Nephron (organoid): ENCODE data around the gene BBS1.

Source experiments
- H3K27ac Mint-ChIP-seq, 3 experiments: 2 replicates each; pipeline ENCODE4 v1.8.0; 2020; ENCODE audit warnings: mixed read lengths in 3 of 3, mild to moderate bottlenecking in 2 of 3, moderate library complexity in 1 of 3
- H3K27me3 Mint-ChIP-seq: 2 replicates; pipeline ENCODE4 v1.8.0; 2021; ENCODE audit warnings: low read depth, mild to moderate bottlenecking, moderate library complexity, mixed read lengths
- H3K36me3 Mint-ChIP-seq: 2 replicates; pipeline ENCODE4 v1.8.0; 2020; ENCODE audit warnings: low read depth, mixed read lengths
- H3K4me1 Mint-ChIP-seq: 2 replicates; pipeline ENCODE4 v1.8.0; 2020; ENCODE audit warnings: mixed read lengths
- H3K4me3 Mint-ChIP-seq, 3 experiments: 2 replicates each; pipeline ENCODE4 v1.8.0; 2020; ENCODE audit warnings: mild to moderate bottlenecking in 3 of 3, mixed read lengths in 3 of 3, moderate library complexity in 2 of 3
- H3K9me3 Mint-ChIP-seq: 2 replicates; pipeline ENCODE4 v1.8.0; 2020; ENCODE audit warnings: mixed read lengths
- TF ChIP-seq, protein P1 (sequence below), 3 experiments: fragments of 200-600 bp; sonication (generic); IDR thresholded peaks; one replicate each; pipeline ENCODE4 v1.5.0; 2021; ENCODE audit warnings: antibody characterized with exemption in 3 of 3; ENCODE audit not compliant: unreplicated experiment in 3 of 3

Gene BBS1

GRCh38 chr11:66470015-66470414, 40.4 kb upstream of the BBS1 start:
- Mint-ChIP-seq H3K9me3 (no peaks in the 10 kb centered on the region), H3K36me3 (peaks cover 5% of the 10 kb centered on the region), H3K4me1 (peaks cover 14% of the 10 kb centered on the region), H3K27ac (peak overlapping the region in 2 of 3 experiments; percentile 11 to 37), H3K27me3 (peaks cover 4% of the 10 kb centered on the region), H3K4me3 (peak overlapping the region; percentile 43 to 75 (median 45))
- TF ChIP-seq, protein P1, sequence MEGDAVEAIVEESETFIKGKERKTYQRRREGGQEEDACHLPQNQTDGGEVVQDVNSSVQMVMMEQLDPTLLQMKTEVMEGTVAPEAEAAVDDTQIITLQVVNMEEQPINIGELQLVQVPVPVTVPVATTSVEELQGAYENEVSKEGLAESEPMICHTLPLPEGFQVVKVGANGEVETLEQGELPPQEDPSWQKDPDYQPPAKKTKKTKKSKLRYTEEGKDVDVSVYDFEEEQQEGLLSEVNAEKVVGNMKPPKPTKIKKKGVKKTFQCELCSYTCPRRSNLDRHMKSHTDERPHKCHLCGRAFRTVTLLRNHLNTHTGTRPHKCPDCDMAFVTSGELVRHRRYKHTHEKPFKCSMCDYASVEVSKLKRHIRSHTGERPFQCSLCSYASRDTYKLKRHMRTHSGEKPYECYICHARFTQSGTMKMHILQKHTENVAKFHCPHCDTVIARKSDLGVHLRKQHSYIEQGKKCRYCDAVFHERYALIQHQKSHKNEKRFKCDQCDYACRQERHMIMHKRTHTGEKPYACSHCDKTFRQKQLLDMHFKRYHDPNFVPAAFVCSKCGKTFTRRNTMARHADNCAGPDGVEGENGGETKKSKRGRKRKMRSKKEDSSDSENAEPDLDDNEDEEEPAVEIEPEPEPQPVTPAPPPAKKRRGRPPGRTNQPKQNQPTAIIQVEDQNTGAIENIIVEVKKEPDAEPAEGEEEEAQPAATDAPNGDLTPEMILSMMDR (IDR thresholded peaks at IDR 0.05; ENCODE audit: unreplicated experiment in 3 of 3), result no peak

DNA sequence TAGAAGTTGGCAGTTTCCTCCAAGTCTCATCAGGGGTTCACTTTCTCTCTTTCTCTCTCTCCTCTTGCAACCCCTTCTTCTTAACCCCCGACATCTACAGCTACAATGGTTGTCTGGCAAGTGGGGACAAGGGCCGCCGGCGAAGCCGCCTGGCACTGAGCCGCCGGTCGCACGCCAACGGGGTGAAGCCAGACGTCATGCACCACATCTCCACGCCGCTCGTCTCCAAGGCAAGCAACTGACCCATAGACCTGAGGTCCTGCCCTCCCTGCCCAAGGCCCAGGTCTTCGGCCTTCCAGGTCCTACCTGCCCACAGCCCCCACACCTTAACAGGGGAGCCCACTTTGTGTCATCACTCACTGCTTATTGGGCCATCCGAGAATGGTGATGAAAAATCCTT, 39.3 kb upstream of the BBS1 start:
- TF ChIP-seq, protein P1 (IDR thresholded peaks at IDR 0.05; ENCODE audit: unreplicated experiment in 3 of 3), result no peak
- no peak overlapping the region for H3K27ac Mint-ChIP-seq
- H3K27me3 Mint-ChIP-seq, result peaks cover 4% of the 10 kb centered on the region
- peaks cover 5% of the 10 kb centered on the region for H3K36me3 Mint-ChIP-seq
- no peaks in the 10 kb centered on the region for H3K9me3 Mint-ChIP-seq
- H3K4me1 Mint-ChIP-seq, result peaks cover 3% of the 10 kb centered on the region
- H3K4me3 Mint-ChIP-seq, result peak overlapping the region in 2 of 3 experiments; percentile 42 to 62

DNA sequence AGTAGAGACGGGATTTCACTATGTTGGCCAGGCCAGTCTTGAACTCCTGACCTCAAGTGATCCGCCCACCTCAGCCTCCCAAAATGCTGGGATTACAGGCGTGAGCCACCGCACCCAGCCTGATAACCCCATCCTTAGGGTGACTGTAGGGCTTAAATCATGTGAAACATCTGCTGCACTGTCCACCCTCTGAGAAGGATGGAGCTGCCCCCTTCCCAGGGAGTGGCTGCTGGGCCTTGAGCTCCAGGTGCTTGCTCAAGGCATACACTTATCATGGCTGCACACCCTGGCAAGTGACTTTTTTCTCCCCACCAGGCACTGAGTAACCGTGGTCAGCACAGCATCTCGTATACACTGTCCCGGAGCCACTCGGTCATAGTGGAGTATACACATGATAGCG, 38.4 kb upstream of the BBS1 start:
- Mint-ChIP-seq H3K9me3 (no peaks in the 10 kb centered on the region), H3K27ac (no peak overlapping the region), H3K27me3 (peaks cover 4% of the 10 kb centered on the region), H3K4me3 (no peak overlapping the region), H3K36me3 (peaks cover 5% of the 10 kb centered on the region), H3K4me1 (peaks cover 7% of the 10 kb centered on the region)
- TF ChIP-seq, protein P1 (IDR thresholded peaks at IDR 0.05; ENCODE audit: unreplicated experiment in 3 of 3), result no peak

DNA sequence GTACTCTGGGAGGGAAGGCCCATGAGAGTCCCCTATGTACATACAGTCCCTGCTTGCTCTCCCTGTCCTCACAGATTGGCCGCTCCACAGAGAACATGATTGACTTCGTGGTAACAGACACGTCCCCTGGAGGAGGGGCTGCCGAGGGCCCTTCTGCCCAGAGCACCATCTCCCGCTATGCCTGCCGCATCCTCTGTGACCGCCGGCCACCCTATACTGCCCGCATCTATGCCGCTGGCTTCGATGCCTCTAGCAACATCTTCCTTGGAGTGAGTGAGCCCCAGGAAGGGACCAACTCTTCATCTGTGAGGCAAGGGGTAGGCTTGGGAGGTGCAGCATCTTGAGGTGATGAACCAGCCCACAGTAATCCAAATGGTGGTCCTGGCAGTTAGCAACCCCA, 37.3 kb upstream of the BBS1 start:
- Mint-ChIP-seq H3K27ac (no peak overlapping the region), H3K9me3 (no peaks in the 10 kb centered on the region), H3K4me3 (no peak overlapping the region), H3K4me1 (peaks cover 18% of the 10 kb centered on the region), H3K36me3 (peaks cover 5% of the 10 kb centered on the region), H3K27me3 (no peaks in the 10 kb centered on the region)
- TF ChIP-seq, protein P1 (IDR thresholded peaks at IDR 0.05; ENCODE audit: unreplicated experiment in 3 of 3), result no peak

DNA sequence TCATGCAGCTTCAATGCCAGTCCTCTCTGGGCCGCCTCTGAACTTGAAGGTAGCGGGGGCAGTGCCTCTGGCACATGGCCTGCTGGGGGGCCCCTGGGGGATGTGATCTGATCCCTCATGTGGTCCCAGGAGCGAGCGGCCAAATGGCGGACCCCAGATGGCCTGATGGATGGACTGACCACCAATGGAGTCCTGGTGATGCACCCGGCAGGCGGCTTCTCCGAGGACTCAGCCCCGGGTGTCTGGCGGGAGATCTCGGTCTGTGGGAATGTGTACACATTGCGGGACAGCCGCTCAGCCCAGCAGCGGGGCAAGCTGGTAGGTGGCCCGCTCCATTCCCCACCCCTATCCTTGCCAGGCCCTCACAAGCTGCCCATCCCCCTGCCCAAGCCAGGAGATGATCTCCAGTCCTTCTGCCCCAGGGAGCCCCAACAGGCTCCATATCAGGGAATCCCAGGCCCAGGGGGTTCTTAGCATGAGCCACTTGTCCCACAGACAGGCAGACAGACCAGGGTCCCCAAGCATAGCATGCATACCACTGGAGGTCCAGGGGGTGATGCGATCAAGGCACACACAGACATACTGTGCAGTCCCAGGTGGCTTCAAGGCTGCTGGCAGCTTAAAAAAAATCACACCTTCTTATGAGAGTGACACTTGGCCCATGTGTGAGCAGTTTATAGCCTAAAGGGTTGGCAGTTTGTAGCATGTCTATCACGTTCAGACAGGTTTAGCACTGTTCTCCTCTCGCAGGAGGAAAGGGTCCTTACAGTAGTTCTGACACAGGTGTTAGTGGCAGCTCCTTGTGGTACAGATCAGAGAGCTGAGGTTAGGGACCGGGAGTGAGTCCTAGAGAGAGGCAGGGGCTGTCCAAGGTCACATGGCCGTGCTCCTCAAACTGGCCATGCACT, 36.6 kb upstream of the BBS1 start:
- peaks cover 5% of the 10 kb centered on the region for H3K36me3 Mint-ChIP-seq
- no peak overlapping the region for H3K4me3 Mint-ChIP-seq
- TF ChIP-seq, protein P1 (IDR thresholded peaks at IDR 0.05; ENCODE audit: unreplicated experiment in 3 of 3), result no peak

More for the DNA sequence above, 36.6 kb upstream of the BBS1 start:
- no peak overlapping the region for H3K27ac Mint-ChIP-seq
- H3K4me1 Mint-ChIP-seq, result peaks cover 24% of the 10 kb centered on the region
- no peaks in the 10 kb centered on the region for H3K9me3 Mint-ChIP-seq
- no peaks in the 10 kb centered on the region for H3K27me3 Mint-ChIP-seq
